Measurements from ENCODE around the gene OCA2. TPM values are rescaled to one million over a fixed set of nuclear protein-coding genes. Genes with fewer than 3 reads are reported as not detected.

Gene OCA2
- total and polyA plus RNA-seq, 2 of the 13 experiments (the other 11 are each of a cell fraction or from before 2014, with no cell fraction given), result 0.02 to 0.05 TPM

- TF ChIP-seq ZFX (CRISPR knock-in tag; IDR thresholded peaks at IDR 0.05; ENCODE audit: low read depth), result no peak
- TF ChIP-seq SYNCRIP (IDR thresholded peaks at IDR 0.05; ENCODE audit: insufficient read depth, low read depth, low read length), result no peak
- TF ChIP-seq ZNF629 (CRISPR knock-in tag; conservative IDR thresholded peaks at IDR 0.05), result no peak
Observed at GRCh38 chr15:28109626-28110455, 10.7 kb upstream of the OCA2 start (continued).

GRCh38 chr15:28107904-28108275, 8.8 kb upstream of the OCA2 start:
- Histone ChIP-seq H3K4me2 (ENCODE audit: low read depth, low read length) (no peak overlapping the region), H3K9me3 (ENCODE audit: low read length) (no peaks in the 10 kb centered on the region), H3K27ac (ENCODE audit: extremely low read length, insufficient read depth, low read length) (no peak overlapping the region), H3K4me1 (ENCODE audit: insufficient read depth, low read length) (peaks cover 12% of the 10 kb centered on the region), H3K4me3 (replicated peaks in 1 of 3; ENCODE audit: insufficient read depth in 1 of 3, low read depth in 2 of 3, low read length in 3 of 3) (no peak overlapping the region), H4K20me1 (ENCODE audit: insufficient read depth, low read length) (no peaks in the 10 kb centered on the region), H2AFZ (ENCODE audit: low read length) (no peak overlapping the region), H3K79me2 (ENCODE audit: insufficient read depth, low read length) (no peaks in the 10 kb centered on the region), H3K9ac (ENCODE audit: insufficient read depth, low read depth, low read length) (no peak overlapping the region), H3K27me3 (ENCODE audit: control insufficient read depth in 1 of 2, insufficient read depth in 2 of 2, low read length in 2 of 2) (peaks cover 6 to 26% of the 10 kb centered on the region in 2 experiments), H3K36me3 (replicated peaks in 1 of 2; ENCODE audit: control insufficient read depth in 1 of 2, insufficient read depth in 2 of 2, low read length in 2 of 2) (peaks cover 7 to 15% of the 10 kb centered on the region in 2 experiments; a peak in 3 of 5 replicates)
- BruUV-seq (replicated peaks), result no TSS peak
- WGBS (ENCODE audit: low lambda C conversion rate), result 66% methylated on average over 3 of the region's 8 CpGs
- no peak for DNase-seq (ENCODE audit: low spot score)
- ChIA-PET CTCF (ENCODE audit: low intra/inter-chr PET ratio, low total read pairs) (no interaction called here), POLR2A (no interaction called here)
- in situ Hi-C loops (cut with HindIII; ENCODE audit: extremely low pct_ligation_motif_present, low pct_unique_long_range_greater_than_20kb) (no loop called here), intact Hi-C loops (cut with micrococcal nuclease; ENCODE audit: unreplicated experiment) (no loop called here)
- FAIRE-seq, result no peak
- ATAC-seq, result no peak
- no peak for TF ChIP-seq REL (CRISPR knock-in tag; conservative IDR thresholded peaks at IDR 0.05)
- TF ChIP-seq ADNP (CRISPR knock-in tag; IDR thresholded peaks at IDR 0.05), result no peak
- no peak for TF ChIP-seq YEATS2 (CRISPR knock-in tag; IDR thresholded peaks at IDR 0.05; ENCODE audit: borderline replicate concordance)
- no peak for TF ChIP-seq CBX2 (IDR thresholded peaks at IDR 0.05; ENCODE audit: low read depth, low read length)
- no peak for TF ChIP-seq CBX2 (CRISPR knock-in tag; IDR thresholded peaks at IDR 0.05; ENCODE audit: low read depth)
- no peak for TF ChIP-seq HINFP (CRISPR knock-in tag; IDR thresholded peaks at IDR 0.05; ENCODE audit: low read depth)
- TF ChIP-seq ZBTB44 (CRISPR knock-in tag; IDR thresholded peaks at IDR 0.05), result no peak
- no peak for TF ChIP-seq ZNF180 (CRISPR knock-in tag; IDR thresholded peaks at IDR 0.05; ENCODE audit: borderline replicate concordance, low read depth)
- no peak for TF ChIP-seq PAXIP1 (CRISPR knock-in tag; conservative IDR thresholded peaks at IDR 0.05)
- TF ChIP-seq EED (CRISPR knock-in tag; IDR thresholded peaks at IDR 0.05), result no peak
- TF ChIP-seq ZNF552 (CRISPR knock-in tag; IDR thresholded peaks at IDR 0.05; ENCODE audit: borderline replicate concordance), result no peak
- no peak for TF ChIP-seq DNMT3B (CRISPR knock-in tag; conservative IDR thresholded peaks at IDR 0.05)

Measured in HepG2 (cell line).